ENCODE measurements around the gene CCDC92.
A peak's percentile ranks its signal among the peaks of the same experiment; 100 is the strongest.

The CCDC92 gene

DNA sequence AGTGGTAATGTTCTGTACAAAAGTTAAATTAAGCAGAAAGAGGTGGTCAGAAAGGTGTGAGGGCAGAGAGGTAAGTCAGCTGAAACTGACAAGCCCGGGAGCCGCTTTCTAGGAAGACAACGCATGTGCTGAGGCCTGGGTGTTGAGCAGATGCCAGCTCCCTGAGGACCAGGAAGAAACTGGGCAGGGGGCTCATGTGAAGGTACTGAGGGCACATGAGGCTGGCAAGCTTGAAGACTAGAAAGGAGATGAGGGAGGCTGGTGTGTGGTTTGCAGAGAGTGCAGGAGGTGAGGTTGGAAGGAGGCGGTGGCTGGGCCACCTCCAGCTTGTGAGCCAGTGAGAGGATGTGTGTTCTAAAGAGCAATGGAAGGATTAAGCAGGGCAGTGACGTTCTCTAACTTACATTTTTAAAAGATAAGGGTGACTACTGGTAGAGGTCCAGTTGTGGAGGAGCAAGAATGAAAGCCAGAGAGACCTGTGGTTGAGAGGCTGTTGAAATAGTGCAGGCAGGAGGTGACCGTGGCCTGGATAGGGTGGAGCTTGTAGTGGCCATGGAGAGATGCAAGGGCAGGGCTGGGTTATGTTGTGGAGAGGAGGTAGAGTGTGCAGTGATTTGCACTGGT lies 29.5 kb upstream of the CCDC92 start:
- no peak for DNase-seq

DNA sequence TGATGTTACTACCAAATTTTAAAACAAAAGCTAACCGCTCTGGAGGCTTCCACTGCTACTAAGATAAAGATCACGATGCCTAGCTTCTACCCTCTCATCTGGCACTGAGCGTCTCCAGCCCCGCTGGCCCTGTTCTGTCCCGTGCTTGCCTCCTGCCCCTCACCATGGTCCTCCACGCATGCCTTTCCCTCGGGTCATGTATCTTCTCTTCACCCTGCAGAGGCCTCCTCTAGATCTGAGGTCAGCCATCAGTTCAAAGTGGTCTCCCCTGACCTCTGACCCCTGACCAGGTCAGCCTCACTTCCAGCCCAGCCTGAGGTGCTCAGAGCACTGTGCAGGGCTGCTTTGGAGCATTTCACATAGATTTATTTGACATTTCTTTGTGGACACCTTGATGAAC lies 28.7 kb upstream of the CCDC92 start:
- DNase-seq, result no peak

DNA sequence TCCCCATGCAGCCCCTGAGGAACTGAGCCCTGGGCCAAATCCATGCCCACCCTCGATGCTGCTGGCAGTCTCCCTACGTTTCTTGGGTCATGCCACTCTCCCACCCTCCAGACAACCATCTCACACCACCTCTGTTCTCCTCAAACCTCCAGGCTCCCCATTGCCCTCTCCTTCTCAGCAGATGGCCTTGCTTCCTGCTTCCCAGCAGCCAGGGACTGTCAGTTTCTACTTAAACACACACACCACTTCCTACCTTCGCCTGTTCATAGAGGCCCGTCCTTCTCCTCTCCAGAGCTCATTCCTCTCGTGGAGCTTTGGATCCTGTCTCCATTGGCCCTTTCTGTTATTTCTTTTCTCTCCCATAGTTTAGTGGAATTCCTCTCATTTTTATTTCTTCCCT lies 27.5 kb upstream of the CCDC92 start:
- DNase-seq, result no peak

DNA sequence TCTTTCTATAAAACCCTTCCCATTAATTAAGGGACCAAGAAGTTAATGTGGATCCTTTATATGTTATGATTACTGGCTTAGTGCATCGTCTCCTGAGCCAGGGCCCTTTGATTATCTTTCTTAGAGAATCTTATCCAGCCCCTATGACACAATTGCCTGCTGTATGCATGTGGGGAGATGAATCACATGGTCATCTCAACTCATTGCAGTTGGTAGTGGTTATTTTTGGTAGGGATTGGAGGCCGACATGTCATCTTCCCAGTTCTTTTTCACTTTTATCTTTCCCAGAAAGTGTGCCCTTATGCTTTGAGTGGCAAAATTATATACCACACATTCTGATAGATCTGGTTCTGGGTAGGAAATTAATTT lies 26.3 kb upstream of the CCDC92 start:
- no peak for DNase-seq

DNA sequence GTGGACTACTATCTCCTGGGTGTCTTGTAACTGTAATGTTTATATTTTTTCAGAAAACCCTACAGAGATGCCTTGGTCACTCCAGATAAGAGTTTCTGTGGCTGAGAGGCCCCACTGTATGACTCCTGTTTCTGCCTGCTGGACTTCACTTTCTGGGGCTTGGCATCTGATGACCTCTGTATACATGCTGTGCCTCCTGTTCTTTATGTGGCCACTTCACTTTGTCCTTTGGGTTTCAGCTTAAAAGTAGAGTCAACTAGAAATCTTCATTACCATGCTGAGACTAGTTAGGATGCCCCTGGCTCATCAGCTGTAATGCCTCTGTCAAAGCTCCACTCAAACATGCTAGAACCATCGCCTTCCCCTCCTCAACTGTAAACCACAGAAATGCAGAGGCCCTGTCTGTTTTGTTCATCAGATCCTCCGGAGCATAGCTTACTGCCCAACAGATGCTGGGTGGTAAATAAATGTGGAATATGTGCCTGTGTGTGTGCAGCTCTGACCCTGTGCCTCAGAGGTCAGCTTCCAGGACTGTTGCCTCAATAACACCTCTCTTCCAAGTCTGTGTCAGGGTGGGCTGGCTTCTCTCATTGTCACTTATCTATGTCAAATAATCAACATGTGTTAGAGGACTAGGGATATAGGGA lies 25.8 kb upstream of the CCDC92 start:
- no peak for DNase-seq

DNA sequence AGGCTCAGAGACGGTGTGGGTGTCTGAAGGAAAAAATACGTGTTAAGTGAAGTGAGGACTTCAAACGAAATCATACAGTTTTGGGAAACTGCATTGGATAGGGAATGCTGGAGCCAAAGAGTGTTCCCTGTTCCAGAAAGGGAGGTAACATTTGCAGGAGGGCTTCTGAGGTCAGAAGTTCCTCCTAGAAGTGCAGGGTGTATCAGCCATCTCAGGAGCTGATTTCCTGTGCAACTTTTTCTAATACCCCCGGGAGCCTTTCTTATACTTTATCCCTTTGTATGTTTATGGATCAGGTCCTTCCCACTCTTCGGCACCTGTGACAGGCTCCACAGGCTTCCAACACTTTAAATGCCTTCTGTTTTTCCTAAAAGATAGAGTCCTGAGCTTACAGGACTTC lies 25.3 kb upstream of the CCDC92 start:
- no peak for DNase-seq

DNA sequence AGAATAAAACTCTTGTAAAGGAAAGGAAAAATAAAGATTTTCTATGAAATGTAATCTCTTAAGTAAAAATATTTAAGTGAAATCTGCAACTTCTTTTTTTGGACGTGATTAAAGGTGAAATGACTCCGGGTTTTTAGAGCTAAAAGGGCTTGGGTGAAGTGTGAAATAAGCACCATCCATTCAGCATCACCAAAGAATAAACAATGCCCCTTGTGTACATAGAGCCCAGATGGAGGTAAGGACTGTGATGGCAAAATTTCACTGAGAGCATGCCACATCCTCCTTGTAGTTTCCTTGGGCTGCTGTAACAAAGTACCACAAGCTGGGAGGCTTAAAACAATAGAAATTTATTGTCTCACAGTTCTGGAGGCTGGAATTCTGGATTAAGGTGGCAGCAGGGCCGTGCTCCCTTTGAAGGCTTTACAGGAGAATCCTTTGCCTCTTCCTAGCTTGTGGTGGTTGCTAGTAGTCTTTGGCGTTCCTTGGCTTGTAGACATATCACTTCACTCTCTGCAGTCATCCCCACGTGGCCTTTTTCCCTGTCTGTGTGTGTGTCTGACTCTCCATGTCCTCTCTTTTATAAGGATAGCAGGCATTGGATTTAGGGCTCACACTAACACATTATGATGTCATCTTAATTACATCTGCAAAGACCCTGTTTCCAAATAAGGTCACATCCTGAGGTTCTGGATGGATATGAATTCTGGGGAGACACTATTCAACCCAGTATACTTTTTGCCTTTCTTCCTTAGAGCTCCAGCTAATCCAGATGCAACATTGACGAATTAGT lies 24.6 kb upstream of the CCDC92 start:
- DNase-seq, result no peak

DNA sequence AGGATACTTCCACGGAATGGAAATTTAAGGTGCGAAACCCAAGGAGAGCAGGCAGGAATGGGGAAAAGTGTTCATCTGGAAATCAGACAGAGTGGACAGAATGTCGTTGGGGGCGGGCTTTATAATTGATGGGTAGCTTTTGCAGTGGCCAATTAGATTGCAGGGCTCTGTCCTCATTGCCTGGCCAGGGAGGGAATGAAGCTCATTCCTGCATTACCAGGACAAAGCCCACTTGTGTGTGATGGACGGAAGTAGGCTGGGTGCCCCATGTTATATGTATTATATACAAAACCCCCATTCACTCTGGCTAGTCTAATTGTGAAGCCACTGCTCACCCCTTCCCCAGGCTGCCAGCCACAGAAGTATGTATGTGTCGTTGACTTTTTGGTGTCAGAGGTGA lies 23.9 kb upstream of the CCDC92 start:
- no peak for DNase-seq

DNA sequence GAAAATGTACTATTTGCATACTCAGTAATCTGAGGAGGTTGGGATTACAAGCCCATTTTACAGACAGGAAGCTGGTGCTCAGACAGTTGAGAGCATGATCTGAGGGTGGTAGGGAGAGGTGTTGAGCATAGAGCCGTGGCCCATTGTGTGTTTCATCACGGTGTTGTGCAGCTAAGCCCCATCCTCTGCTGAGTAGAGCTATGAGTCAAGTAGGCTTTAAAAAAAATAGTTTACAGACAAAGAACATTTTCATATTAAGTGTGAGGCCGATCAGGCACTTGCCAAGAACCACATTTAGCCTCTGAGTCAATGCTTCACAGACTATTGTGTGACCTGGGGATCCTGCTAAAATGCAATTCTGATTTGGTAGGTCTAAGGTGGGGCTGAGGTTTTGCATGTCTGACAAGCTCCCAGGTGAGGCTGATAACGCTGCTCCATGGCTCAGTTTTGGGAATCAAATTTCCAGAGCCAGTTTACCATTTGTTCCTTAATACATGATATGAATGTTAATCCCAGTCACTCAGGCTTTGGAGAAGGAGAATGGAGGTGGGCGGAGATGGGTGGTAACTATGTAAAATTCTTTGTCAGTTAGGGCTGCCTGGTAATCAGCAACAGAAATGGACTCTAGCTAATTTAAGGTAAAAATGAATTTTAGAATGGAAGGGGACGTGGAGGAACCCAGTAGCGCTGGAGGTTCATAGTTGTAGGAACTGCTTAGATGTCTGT lies 22.6 kb upstream of the CCDC92 start:
- DNase-seq, result no peak

DNA sequence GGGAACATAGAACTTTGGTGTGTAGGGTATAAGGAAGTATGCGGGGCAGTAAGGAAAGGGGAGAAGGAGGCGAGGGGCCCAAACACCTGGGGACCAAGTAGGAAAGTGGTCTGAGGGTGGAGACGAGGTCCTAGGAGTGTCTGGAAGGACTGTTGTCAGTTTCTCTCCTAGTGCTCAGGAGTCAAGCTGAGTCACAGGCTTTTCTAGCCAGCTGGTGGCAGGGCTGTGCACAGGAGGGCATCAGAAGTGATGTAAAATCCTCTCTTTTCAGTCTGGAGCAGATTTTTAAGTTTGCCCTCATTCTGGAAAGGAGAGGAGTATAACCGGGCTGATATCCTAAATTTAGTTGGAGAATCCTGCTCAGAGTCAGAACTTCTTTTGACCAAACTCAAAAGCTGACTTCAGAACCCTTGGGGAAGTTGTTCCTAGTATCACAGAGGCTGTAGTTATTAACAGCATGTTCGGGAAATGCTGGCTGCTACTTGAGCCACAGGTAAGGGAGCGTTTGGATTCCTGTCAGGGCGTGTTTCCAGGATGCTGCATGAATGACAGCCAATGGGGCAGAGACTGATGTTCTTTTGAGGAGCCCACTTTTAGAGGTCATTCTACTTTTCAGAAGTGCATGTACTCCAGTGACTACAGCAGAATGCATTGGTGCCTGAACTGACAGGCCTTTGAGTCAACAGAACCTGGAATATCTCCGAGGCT lies 19.6 kb upstream of the CCDC92 start:
- no peak for DNase-seq

DNA sequence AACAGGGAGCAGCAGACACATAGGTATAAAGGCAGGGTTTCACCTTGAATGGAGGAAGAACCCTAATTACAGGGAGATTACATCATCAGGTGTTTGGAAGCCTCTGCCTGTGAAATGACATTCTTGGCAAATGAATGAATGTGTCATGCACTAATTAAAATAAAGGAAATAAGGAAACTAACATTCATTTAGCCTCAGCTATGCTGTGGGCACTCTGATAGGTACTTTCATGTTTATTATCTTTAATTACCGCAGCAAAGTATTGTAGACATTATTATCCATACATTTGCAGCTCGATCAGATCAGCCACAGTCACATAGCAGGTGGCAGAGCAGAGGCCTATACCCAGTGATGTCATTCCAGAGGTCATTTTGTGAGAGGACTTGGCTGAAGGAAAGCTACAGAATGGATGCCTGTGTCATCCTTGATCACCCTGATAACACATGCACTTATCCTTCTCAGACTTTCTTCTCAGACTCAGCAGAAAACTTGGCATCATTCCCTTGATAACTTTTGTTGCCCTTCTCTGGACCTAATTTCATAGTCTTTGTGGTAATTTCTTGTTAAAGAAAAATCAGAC lies 18.8 kb upstream of the CCDC92 start:
- DNase-seq, result no peak

DNA sequence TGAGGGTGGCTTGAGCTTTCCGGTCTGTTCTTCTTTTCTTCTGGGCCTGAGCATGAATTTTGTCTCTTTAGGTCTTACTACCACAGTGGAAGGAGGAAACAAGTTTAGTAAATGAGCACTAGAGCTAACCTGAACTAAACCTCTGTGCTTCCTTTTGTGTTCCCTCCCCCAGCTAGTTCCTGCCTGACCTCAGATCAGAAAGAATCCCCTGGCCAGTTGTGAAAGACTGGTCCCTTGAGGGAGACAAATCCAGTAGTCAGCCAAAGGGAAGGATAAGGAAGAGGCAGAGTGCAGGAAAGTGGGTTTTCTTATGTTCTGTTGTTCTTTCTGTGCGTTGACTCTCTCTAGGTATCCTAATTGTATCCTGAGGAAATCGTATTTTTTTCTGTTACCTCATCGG lies 17.9 kb upstream of the CCDC92 start:
- no peak for DNase-seq

DNA sequence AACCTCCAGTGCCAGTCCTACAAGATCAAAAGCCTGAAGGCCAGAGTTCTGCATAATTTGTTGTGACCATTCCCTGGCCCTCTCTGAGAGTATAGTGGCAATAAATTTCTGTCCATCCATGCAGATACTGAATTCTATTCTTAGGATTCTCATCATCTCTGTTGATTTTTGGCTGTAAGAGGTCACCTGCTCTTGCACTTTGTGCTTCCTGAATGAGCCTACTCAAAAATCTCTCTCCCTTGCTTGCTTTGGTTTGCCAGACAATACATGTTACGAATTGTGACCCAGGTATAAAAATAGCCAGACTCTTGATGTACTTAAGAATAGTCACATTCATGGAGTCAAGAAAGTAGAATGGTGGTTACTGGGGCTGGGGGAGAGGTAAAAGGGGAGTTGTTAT lies 17.1 kb upstream of the CCDC92 start:
- no peak for DNase-seq

DNA sequence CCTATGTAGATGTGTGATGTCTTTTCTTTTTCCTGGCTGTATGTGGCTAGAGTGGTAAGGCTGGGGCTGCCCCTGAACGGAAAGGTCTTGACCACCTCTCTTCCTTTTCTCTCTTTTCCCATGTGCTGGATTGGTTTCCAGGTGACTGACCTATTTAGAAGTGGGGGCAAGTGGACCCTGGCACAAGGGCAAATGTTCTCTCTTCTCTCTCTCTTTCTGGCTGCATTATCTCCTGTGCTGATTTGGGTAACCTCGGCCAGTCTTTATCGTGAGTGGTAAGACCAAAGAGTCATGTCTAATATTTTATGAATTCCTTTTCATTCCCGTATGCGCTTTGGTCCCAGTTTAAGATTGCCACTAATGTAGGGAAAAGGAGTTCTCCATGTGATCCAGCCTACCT lies 16.5 kb upstream of the CCDC92 start:
- no peak for DNase-seq

DNA sequence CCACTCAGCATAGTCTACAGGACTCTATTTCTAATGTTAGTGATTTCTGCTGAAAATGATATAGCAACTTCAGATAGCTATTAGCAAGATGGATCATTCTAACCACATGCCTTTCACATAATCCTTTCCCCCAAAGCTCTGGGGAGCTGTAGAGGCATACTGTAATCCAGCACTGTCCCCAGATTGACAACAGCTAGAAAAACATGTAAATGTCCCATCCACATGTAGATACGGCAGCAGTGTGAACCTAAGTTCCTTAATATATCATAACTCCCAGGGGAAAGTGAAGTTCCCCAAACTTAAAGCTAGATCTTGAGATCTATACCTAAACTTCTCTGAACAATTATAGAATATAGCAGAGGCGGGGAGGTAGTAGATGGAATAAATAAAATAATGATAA lies 14.4 kb upstream of the CCDC92 start:
- no peak for DNase-seq

DNA sequence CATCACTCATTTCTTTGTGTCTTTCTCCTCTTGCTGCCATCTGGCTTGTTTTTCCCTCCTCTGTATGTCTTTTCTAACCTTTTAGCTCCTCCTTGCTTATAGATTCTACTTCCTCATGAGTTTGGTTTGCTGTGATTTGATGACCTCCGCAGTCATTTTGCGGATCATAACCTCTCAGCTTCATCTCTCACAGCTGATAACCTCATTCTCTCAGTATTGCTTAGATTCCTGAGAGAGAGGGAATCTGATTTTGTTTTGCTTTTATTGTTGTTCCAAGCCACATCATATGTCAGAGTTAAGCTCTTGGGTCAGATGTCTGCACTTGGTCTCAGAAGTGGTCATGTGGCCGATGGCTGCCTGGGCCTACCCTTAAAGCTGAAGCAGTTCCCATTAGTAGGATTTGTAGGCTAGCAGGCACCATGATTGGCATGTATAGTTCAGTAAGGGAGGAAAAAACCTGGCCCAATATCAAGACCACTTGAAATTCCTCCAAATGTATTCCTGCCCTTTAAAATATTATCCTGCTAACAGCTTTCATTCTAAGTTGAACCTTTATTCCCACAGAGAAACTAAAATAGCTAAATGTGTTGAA lies 13.8 kb upstream of the CCDC92 start:
- DNase-seq, result no peak

DNA sequence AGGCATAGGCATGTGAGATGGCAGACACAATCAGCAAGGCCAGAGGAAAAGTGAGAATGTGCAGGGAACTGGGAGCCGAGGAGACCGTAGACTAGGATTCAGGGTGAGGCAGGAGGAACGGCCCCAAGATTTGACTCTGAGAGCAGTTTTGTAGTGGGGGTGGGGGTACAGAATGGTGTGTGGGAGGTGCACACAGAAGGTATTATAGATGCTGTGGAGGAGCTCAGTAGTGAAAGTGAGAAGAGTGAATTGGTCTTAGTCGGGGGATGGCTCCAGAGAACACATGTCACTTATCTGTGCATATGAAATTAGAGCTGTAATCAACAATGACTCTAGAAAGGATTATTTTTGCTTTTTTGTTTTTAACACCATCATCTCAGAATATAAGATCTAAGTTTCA lies 12.3 kb upstream of the CCDC92 start:
- DNase-seq, result no peak

DNA sequence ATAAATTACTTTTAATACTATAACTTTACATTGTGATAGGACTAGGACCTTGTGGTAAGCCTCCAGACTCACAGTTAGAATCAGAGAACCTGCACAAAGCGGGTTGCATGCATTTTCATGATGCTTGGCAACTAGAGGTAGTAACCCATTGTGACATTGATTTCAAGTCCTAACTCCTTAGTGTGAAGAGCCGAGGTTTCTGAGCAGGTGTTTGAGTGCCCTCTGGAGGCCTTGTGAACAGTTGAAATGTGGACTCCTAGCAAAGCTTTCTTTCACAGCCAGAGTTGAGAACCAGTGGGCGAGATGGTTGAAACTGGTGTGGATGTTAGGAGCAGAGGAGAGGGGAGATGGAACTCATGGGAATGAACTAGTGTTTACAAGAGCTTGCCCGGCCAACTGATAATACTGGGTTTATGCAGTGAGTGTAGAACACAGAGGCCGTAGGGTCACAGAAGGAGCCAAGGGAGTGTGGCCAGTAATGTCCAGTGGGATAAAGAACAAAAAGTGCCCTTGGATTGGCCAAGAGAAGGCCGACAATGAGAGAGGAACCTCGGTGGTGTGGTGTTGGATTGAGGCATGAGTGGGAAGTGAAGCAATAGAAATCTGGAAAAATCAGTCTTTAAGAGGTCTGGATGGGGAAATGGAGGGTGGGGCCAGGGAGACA lies 11.3 kb upstream of the CCDC92 start:
- DNase-seq, result peak; percentile 41

DNA sequence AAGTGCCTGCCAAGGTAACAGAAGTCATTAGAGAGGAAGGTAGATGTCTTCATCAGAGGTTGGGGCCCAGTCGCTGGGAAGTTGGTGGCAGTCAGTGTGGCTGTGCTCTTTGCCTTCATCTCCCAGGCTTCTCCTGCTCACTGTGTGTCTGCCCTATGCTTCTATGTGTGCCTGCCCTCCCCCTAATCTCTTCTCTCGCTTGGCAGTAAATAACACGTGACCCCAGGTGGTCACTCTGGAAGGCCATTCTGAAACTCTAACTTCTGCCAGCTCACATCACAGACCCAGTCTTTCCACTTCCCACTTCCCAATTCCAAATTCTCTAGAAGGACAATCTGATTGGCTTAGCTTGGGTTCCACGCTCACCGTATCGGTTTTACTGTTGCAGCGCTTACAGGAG lies 9.6 kb upstream of the CCDC92 start:
- no peak for DNase-seq

DNA sequence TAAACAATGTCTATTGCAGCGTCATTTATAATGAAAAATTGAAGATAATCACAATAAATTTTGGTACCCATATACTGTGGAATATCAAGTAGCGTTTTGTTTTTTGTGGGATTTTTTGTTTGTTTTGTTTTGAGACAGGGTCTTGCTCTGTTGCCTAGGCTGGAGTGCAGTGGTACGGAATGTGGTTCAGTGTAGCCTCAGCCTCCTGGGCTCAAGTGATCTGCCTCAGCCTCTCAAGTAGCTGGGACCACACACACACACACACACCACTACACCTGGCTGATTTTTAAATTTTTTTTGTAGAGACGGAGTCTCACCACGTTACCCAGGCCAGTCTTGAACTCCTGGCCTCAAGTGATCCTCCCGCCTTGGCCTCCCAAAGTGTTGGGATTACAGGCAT lies 6.9 kb upstream of the CCDC92 start:
- no peak for DNase-seq

DNA sequence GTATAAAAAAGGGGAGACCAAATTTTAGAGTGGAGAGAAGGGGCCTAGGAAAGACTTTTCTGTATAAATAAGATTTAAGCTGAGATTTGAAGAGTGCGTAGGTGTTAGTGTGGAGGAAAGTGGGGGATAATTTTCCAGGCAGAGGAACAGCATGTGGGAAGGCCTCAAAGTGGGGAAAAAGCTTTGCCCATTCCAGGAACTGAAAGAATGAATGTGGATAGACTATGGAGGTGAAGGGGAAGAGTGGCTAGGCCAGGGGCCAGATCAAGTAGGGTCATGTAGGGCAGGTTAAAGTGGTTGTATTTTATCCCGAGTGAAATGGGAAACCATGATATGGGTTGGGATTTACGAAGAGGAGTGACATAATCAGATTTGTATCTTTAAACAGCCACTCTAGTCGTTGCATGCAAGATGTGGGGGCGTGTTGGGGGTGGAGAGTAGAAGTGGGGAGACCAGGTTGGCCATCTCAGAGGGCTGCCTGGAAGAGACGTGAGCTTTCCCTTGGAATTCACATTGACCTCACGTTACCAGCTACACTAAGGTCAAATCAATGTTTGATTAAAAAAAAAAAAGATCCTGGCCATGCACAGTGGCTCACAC lies 3.7 kb upstream of the CCDC92 start:
- no peak for DNase-seq

Measured in CD4-positive, alpha-beta T cell treated with Interferon gamma for 1 hour (primary cell).